H9 (cell line): ENCODE results near the gene INTS12. TPM values are rescaled to one million over a fixed set of nuclear protein-coding genes. Genes with fewer than 3 reads are reported as not detected.

Experiments
- DNase-seq: peaks from one replicate; pipeline ENCODE4 v3.0.0-alpha.2; 2017
- H2AFZ ChIP-seq: one replicate; pipeline ENCODE4 v1.6.1; 2013; ENCODE audit warnings: mild to moderate bottlenecking, low read length, control low read depth, moderate library complexity
- H2AK5ac ChIP-seq: 2 replicates; pipeline ENCODE4 v1.6.1; 2013; ENCODE audit warnings: low read length, control low read depth, mixed read lengths; ENCODE audit not compliant: insufficient read length
- H2BK120ac ChIP-seq: one replicate; pipeline ENCODE4 v1.6.1; 2013; ENCODE audit warnings: low read depth, mild to moderate bottlenecking, low read length, control low read depth, inconsistent platforms; ENCODE audit not compliant: poor library complexity, severe bottlenecking
- H2BK12ac ChIP-seq: 2 replicates; pipeline ENCODE4 v1.6.1; 2013; ENCODE audit warnings: low read length, control low read depth, mixed read lengths, low read depth; ENCODE audit not compliant: insufficient read length
- H2BK15ac ChIP-seq: 2 replicates; pipeline ENCODE4 v1.6.1; 2013; ENCODE audit warnings: low read depth, low read length, control low read depth
- H2BK20ac ChIP-seq: one replicate; pipeline ENCODE4 v1.6.1; 2013; ENCODE audit warnings: low read depth, mild to moderate bottlenecking, low read length, control low read depth, inconsistent platforms; ENCODE audit not compliant: poor library complexity, severe bottlenecking
- H2BK5ac ChIP-seq: 2 replicates; pipeline ENCODE4 v1.6.1; 2013; ENCODE audit warnings: low read length, control low read depth, mixed read lengths; ENCODE audit not compliant: insufficient read length
- H3K14ac ChIP-seq: 2 replicates; pipeline ENCODE4 v1.6.1; 2013; ENCODE audit warnings: low read length, control low read depth; ENCODE audit not compliant: insufficient read depth
- H3K18ac ChIP-seq: 2 replicates; pipeline ENCODE4 v1.6.1; 2013; ENCODE audit warnings: low read depth, mild to moderate bottlenecking, mixed read lengths, low read length, control low read depth; ENCODE audit not compliant: insufficient read length
- H3K23ac ChIP-seq: 2 replicates; pipeline ENCODE4 v1.6.1; 2013; ENCODE audit warnings: low read length, control low read depth, mixed read lengths, low read depth; ENCODE audit not compliant: insufficient read length
- H3K23me2 ChIP-seq: 2 replicates; pipeline ENCODE4 v1.6.1; 2013; ENCODE audit warnings: low read depth, mild to moderate bottlenecking, mixed read lengths, low read length, control low read depth; ENCODE audit not compliant: insufficient read length, poor library complexity, severe bottlenecking
- H3K27ac ChIP-seq: 2 replicates; pipeline ENCODE4 v1.5.1; 2013; ENCODE audit warnings: low read length, control low read depth, mixed read lengths, low read depth; ENCODE audit not compliant: insufficient read length
- H3K27me3 ChIP-seq: 2 replicates; pipeline ENCODE4 v1.6.1; 2013; ENCODE audit warnings: low read length, control low read depth, inconsistent platforms; ENCODE audit not compliant: insufficient read depth
- H3K4ac ChIP-seq: 2 replicates; pipeline ENCODE4 v1.6.1; 2013; ENCODE audit warnings: low read depth, mild to moderate bottlenecking, control low read depth, inconsistent platforms, low read length, moderate library complexity
- H3K4me1 ChIP-seq: 2 replicates; pipeline ENCODE4 v1.6.1; 2013; ENCODE audit warnings: low read length, control low read depth, inconsistent platforms; ENCODE audit not compliant: insufficient read depth
- H3K4me2 ChIP-seq: 2 replicates; pipeline ENCODE4 v1.6.1; 2013; ENCODE audit warnings: low read length, control low read depth, mixed read lengths; ENCODE audit not compliant: insufficient read length, insufficient read depth
- H3K56ac ChIP-seq: 2 replicates; pipeline ENCODE4 v1.6.1; 2013; ENCODE audit warnings: low read depth, mild to moderate bottlenecking, mixed read lengths, low read length, control low read depth; ENCODE audit not compliant: insufficient read length
- H3K79me1 ChIP-seq: 2 replicates; pipeline ENCODE4 v1.6.1; 2013; ENCODE audit warnings: low read depth, mild to moderate bottlenecking, moderate library complexity, low read length, control low read depth, inconsistent platforms; ENCODE audit not compliant: insufficient read depth, poor library complexity, severe bottlenecking
- H3K79me2 ChIP-seq: 2 replicates; pipeline ENCODE4 v1.6.1; 2013; ENCODE audit warnings: low read length, control low read depth, inconsistent platforms; ENCODE audit not compliant: insufficient read depth
- H3K9ac ChIP-seq: 2 replicates; pipeline ENCODE4 v1.6.1; 2013; ENCODE audit warnings: low read length, control low read depth, mixed read lengths; ENCODE audit not compliant: insufficient read length; ENCODE audit errors: extremely low read depth
- H3K9me3 ChIP-seq: one replicate; pipeline ENCODE4 v1.6.1; 2013; ENCODE audit warnings: low read depth, low read length, inconsistent platforms; ENCODE audit not compliant: control insufficient read depth
- H3T11ph ChIP-seq: one replicate; pipeline ENCODE4 v1.6.1; 2013; ENCODE audit warnings: mild to moderate bottlenecking, low read length, control low read depth, inconsistent platforms
- H4K20me1 ChIP-seq: one replicate; pipeline ENCODE4 v1.6.1; 2013; ENCODE audit not compliant: control insufficient read depth, insufficient read length, insufficient read depth
- H4K5ac ChIP-seq: 2 replicates; pipeline ENCODE4 v1.6.1; 2013; ENCODE audit warnings: low read depth, mild to moderate bottlenecking, mixed read lengths, low read length, control low read depth; ENCODE audit not compliant: insufficient read length
- H4K8ac ChIP-seq: replicated peaks from 2 replicates; pipeline ENCODE4 v1.6.1; 2013; ENCODE audit warnings: low read length, control low read depth, mixed read lengths, low read depth; ENCODE audit not compliant: insufficient read length
- H4K91ac ChIP-seq: 2 replicates; pipeline ENCODE4 v1.6.1; 2013; ENCODE audit warnings: low read depth, mild to moderate bottlenecking, moderate library complexity, mixed read lengths, low read length, control low read depth; ENCODE audit not compliant: insufficient read length
- H3K27ac Mint-ChIP-seq, 3 experiments: 2 replicates in 2 of 3; 3 replicates in 1 of 3; pipeline ENCODE4 v1.8.0; 2020 to 2021; ENCODE audit warnings: mixed read lengths in 3 of 3, mild to moderate bottlenecking in 1 of 3, moderate library complexity in 1 of 3
- H3K27me3 Mint-ChIP-seq: 2 replicates; pipeline ENCODE4 v1.8.0; 2021; ENCODE audit warnings: low read depth, mild to moderate bottlenecking, moderate library complexity, mixed read lengths
- H3K36me3 Mint-ChIP-seq, 3 experiments: 2 replicates in 2 of 3; 3 replicates in 1 of 3; pipeline ENCODE4 v1.8.0; 2020 to 2021; ENCODE audit warnings: low read depth in 3 of 3, mixed read lengths in 3 of 3; ENCODE audit not compliant: insufficient read depth in 1 of 3
- H3K4me1 Mint-ChIP-seq, 2 experiments: 2 replicates each; pipeline ENCODE4 v1.8.0; 2020; ENCODE audit warnings: mixed read lengths in 2 of 2
- H3K4me3 Mint-ChIP-seq, 2 experiments: 2 replicates in 1 of 2; 3 replicates in 1 of 2; pipeline ENCODE4 v1.8.0; 2020 to 2021; ENCODE audit warnings: mild to moderate bottlenecking in 2 of 2, mixed read lengths in 2 of 2, moderate library complexity in 1 of 2
- H3K9me3 Mint-ChIP-seq, 2 experiments: 2 replicates in 1 of 2; 3 replicates in 1 of 2; pipeline ENCODE4 v1.8.0; 2020; ENCODE audit warnings: mild to moderate bottlenecking in 2 of 2, mixed read lengths in 2 of 2, moderate library complexity in 1 of 2
- CTCF ChIP-seq: fragments of 200-600 bp; sonication (generic); conservative IDR thresholded peaks from 3 replicates; pipeline ENCODE4 v1.8.0; 2021; ENCODE audit warnings: antibody characterized with exemption, mild to moderate bottlenecking
- WGBS: extraction: QIAGEN DNeasy Blood & Tissue Kit; methylation state at CpG from one replicate; pipeline ENCODE4 v1.1.7; 2013; ENCODE audit warnings: missing lambda C conversion rate, low lambda C conversion rate, mixed read lengths; ENCODE audit not compliant: insufficient read length; ENCODE audit errors: extremely low coverage; 5-methylcytosine and 5-hydroxymethylcytosine counted together
- total RNA-seq: library from RNA; stranded (reverse); gene quantifications from 2 replicates; pipeline ENCODE4 v1.2.1, GENCODE V29; 2021

INTS12 gene
- total RNA-seq, 1 experiment from 2014 or later: 15.6 TPM

GRCh38 chr4:105753361-105753760 lies 44.9 kb upstream of the INTS12 start:
- H3K27me3 ChIP-seq: no peaks in the 10 kb centered on the region
- H2AK5ac ChIP-seq: no peak overlapping the region
- Mint-ChIP-seq H3K4me1 (no peaks in the 10 kb centered on the region), H3K9me3 (no peaks in the 10 kb centered on the region), H3K36me3 (peaks cover 0 to 2% (median 0%) of the 10 kb centered on the region in 3 experiments; a peak in 1 of 7 replicates), H3K27me3 (no peaks in the 10 kb centered on the region), H3K4me3 (no peak overlapping the region), H3K27ac (no peak overlapping the region)
- no peak overlapping the region for H2BK12ac ChIP-seq
- no peak overlapping the region for H3K23ac ChIP-seq
- H2BK20ac ChIP-seq: no peak overlapping the region
- no peak overlapping the region for H3K4me2 ChIP-seq
- H3K14ac ChIP-seq: no peak overlapping the region
- H2BK5ac ChIP-seq: no peak overlapping the region
- no peak for TF ChIP-seq CTCF
- H4K8ac ChIP-seq: no peak overlapping the region
- no peaks in the 10 kb centered on the region for H3K23me2 ChIP-seq
- H3K9ac ChIP-seq: no peak overlapping the region
- H3T11ph ChIP-seq: no peak overlapping the region
- no peak overlapping the region for H4K91ac ChIP-seq
- no peak for DNase-seq
- no peak overlapping the region for H3K56ac ChIP-seq
- H2AFZ ChIP-seq: no peak overlapping the region
- WGBS: no CpG with 5 or more reads among the region's 1 CpG
- no peak overlapping the region for H2BK120ac ChIP-seq
- no peaks in the 10 kb centered on the region for H3K79me1 ChIP-seq
- no peaks in the 10 kb centered on the region for H3K9me3 ChIP-seq
- H2BK15ac ChIP-seq: no peak overlapping the region
- H4K20me1 ChIP-seq: no peaks in the 10 kb centered on the region
- no peaks in the 10 kb centered on the region for H3K79me2 ChIP-seq
- H3K27ac ChIP-seq: no peak overlapping the region
- H3K4me1 ChIP-seq: no peaks in the 10 kb centered on the region
- H3K4ac ChIP-seq: no peak overlapping the region
- no peak overlapping the region for H4K5ac ChIP-seq
- H3K18ac ChIP-seq: no peak overlapping the region
